ENCODE data around the gene IKBKE.

Gene IKBKE

GRCh38 chr1:206511362-206512057 lies 41.2 kb downstream of the IKBKE start:
- DNase-seq (ENCODE audit: low read depth in 2 of 2, low spot score in 1 of 2) = no peak

GRCh38 chr1:206512058-206512850 lies 42.0 kb downstream of the IKBKE start:
- DNase-seq (ENCODE audit: low read depth in 2 of 2, low spot score in 1 of 2) = no peak

- no peak for DNase-seq (ENCODE audit: low read depth in 2 of 2, low spot score in 1 of 2)
Measured at GRCh38 chr1:206512851-206513180, 42.5 kb downstream of the IKBKE start.

- no peak for DNase-seq (ENCODE audit: low read depth in 2 of 2, low spot score in 1 of 2)
Measured at GRCh38 chr1:206513312-206514111, 43.2 kb downstream of the IKBKE start.

GRCh38 chr1:206514813-206515387 lies 44.6 kb downstream of the IKBKE start:
- DNase-seq (ENCODE audit: low read depth in 2 of 2, low spot score in 1 of 2) = no peak

GRCh38 chr1:206516728-206516990 lies 46.4 kb downstream of the IKBKE start:
- no peak for DNase-seq (ENCODE audit: low read depth in 2 of 2, low spot score in 1 of 2)

- DNase-seq (ENCODE audit: low read depth in 2 of 2, low spot score in 1 of 2) = no peak
Measured at GRCh38 chr1:206517784-206518183, 47.5 kb downstream of the IKBKE start.

GRCh38 chr1:206518206-206518605 lies 47.9 kb downstream of the IKBKE start:
- no peak for DNase-seq (ENCODE audit: low read depth in 2 of 2, low spot score in 1 of 2)

GRCh38 chr1:206518743-206519142 lies 48.5 kb downstream of the IKBKE start:
- no peak for DNase-seq (ENCODE audit: low read depth in 2 of 2, low spot score in 1 of 2)

- DNase-seq (ENCODE audit: low read depth in 2 of 2, low spot score in 1 of 2) = no peak
Measured at GRCh38 chr1:206521127-206521526, 50.9 kb downstream of the IKBKE start.

GRCh38 chr1:206521694-206522402 lies 51.6 kb downstream of the IKBKE start:
- DNase-seq (ENCODE audit: low read depth in 2 of 2, low spot score in 1 of 2) = no peak

GRCh38 chr1:206524739-206525364 lies 54.6 kb downstream of the IKBKE start:
- no peak for DNase-seq (ENCODE audit: low read depth in 2 of 2, low spot score in 1 of 2)

- no peak for DNase-seq (ENCODE audit: low read depth in 2 of 2, low spot score in 1 of 2)
Measured at GRCh38 chr1:206526064-206526911, 56.0 kb downstream of the IKBKE start.

GRCh38 chr1:206529425-206529824 lies 59.1 kb downstream of the IKBKE start:
- DNase-seq (ENCODE audit: low read depth in 2 of 2, low spot score in 1 of 2) = no peak

GRCh38 chr1:206532368-206532767 lies 62.1 kb downstream of the IKBKE start:
- no peak for DNase-seq (ENCODE audit: low read depth in 2 of 2, low spot score in 1 of 2)

GRCh38 chr1:206534552-206534951 lies 64.3 kb downstream of the IKBKE start:
- no peak for DNase-seq (ENCODE audit: low read depth in 2 of 2, low spot score in 1 of 2)

GRCh38 chr1:206535853-206536188 lies 65.5 kb downstream of the IKBKE start:
- no peak for DNase-seq (ENCODE audit: low read depth in 2 of 2, low spot score in 1 of 2)

GRCh38 chr1:206537141-206537540 lies 66.9 kb downstream of the IKBKE start:
- no peak for DNase-seq (ENCODE audit: low read depth in 2 of 2, low spot score in 1 of 2)

GRCh38 chr1:206538086-206538770 lies 68.0 kb downstream of the IKBKE start:
- DNase-seq (ENCODE audit: low read depth in 2 of 2, low spot score in 1 of 2) = no peak

Measured in stimulated activated CD8-positive, alpha-beta memory T cell treated with anti-CD3 and anti-CD28 coated beads, Interleukin-4, amount 100 ng/mL, for 4 hours (primary cell).